ENCODE measurements around the gene STAT3.
"Not testable (repeated sequence)": the region's sequence is repeated elsewhere in the genome, so short reads cannot be mapped to it uniquely, and the experiment has no call there.

DNA sequence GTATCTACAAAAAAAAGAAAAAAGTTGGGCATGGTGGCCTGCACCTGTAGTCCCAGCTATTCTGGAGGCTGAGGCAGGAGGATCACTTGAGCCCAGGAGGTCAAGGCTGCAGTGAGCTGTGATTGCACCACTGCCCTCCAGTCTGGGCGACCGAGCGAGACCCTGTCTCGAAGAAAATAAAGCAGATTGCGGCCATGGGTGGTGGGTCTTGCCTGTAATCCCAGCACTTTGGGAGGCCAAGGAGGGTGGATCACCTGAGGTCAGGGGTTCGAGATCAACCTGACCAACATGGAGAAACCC lies 83.3 kb downstream of the STAT3 start:
- not testable (repeated sequence) for TF ChIP-seq POLR2A (IDR thresholded peaks at IDR 0.05; ENCODE audit: low read depth, low read length); POLR2AphosphoS5 (IDR thresholded peaks at IDR 0.05; ENCODE audit: insufficient read depth, low read depth, low read length); JUN (IDR thresholded peaks at IDR 0.05; ENCODE audit: borderline replicate concordance, insufficient read depth, insufficient read length, low read depth); EZH2 (IDR thresholded peaks at IDR 0.05; ENCODE audit: borderline replicate concordance, low read depth, low read length, severe bottlenecking); MAX (IDR thresholded peaks at IDR 0.05; ENCODE audit: insufficient read depth, insufficient read length)
- TF ChIP-seq, protein P1, sequence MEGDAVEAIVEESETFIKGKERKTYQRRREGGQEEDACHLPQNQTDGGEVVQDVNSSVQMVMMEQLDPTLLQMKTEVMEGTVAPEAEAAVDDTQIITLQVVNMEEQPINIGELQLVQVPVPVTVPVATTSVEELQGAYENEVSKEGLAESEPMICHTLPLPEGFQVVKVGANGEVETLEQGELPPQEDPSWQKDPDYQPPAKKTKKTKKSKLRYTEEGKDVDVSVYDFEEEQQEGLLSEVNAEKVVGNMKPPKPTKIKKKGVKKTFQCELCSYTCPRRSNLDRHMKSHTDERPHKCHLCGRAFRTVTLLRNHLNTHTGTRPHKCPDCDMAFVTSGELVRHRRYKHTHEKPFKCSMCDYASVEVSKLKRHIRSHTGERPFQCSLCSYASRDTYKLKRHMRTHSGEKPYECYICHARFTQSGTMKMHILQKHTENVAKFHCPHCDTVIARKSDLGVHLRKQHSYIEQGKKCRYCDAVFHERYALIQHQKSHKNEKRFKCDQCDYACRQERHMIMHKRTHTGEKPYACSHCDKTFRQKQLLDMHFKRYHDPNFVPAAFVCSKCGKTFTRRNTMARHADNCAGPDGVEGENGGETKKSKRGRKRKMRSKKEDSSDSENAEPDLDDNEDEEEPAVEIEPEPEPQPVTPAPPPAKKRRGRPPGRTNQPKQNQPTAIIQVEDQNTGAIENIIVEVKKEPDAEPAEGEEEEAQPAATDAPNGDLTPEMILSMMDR (IDR thresholded peaks at IDR 0.05; ENCODE audit: extremely low read depth in 1 of 2, insufficient read depth in 1 of 2, low read depth in 1 of 2, low read length in 2 of 2): not testable (repeated sequence)
